Transverse colon (tissue), 4 donors: ENCODE data around the gene ASTL. TPM values are rescaled to one million over a fixed set of nuclear protein-coding genes. Genes with fewer than 3 reads are reported as not detected.

Source experiments
- DNase-seq: peaks from one replicate; pipeline ENCODE4 v3.0.0-alpha.2; 2019
- H3K27ac ChIP-seq, 4 donors: fragments of 200-600 bp; sonication (generic); 2 replicates each; pipeline ENCODE4 v1.5.1; 2016 to 2018; ENCODE audit warnings: inconsistent platforms in 4 of 4
- H3K27me3 ChIP-seq: fragments of 200-600 bp; sonication (generic); 2 replicates; pipeline ENCODE4 v1.5.1; 2017; ENCODE audit warnings: inconsistent platforms
- H3K36me3 ChIP-seq, 4 donors: fragments of 200-600 bp; sonication (generic); 2 replicates each; pipeline ENCODE4 v1.5.1; 2017 to 2019; ENCODE audit warnings: inconsistent platforms in 4 of 4
- H3K4me1 ChIP-seq, 4 donors: fragments of 200-600 bp; sonication (generic); 2 replicates each; pipeline ENCODE4 v1.5.1; 2017 to 2020; ENCODE audit warnings: inconsistent platforms in 4 of 4
- H3K4me3 ChIP-seq, 4 donors: fragments of 200-600 bp; sonication (generic); 1 replicate in 1 of 4; 2 replicates in 3 of 4; pipeline versions ENCODE4 v1.5.1 to v1.6.1; 2017 to 2019; ENCODE audit warnings: inconsistent platforms in 4 of 4
- H3K9me3 ChIP-seq, 2 donors: fragments of 200-600 bp; sonication (generic); 2 replicates each; pipeline ENCODE4 v1.5.1; 2017 to 2019; ENCODE audit warnings: inconsistent platforms in 2 of 2
- CTCF ChIP-seq, 5 experiments: fragments of 200-600 bp in 3 of 5; fragments of 450-650 bp in 2 of 5; sonication (generic) in 3 of 5; IDR thresholded peaks; 1 replicate in 2 of 5; 2 replicates in 3 of 5; pipeline ENCODE4 v1.5.1; 2016 to 2017; ENCODE audit warnings: antibody characterized with exemption in 5 of 5, inconsistent platforms in 3 of 5, mild to moderate bottlenecking in 2 of 5, moderate library complexity in 1 of 5
- EP300 ChIP-seq: sonication (generic); formaldehyde crosslinking; IDR thresholded peaks from one replicate; pipeline ENCODE4 v1.6.1; 2017; ENCODE audit warnings: antibody characterized with exemption, low read depth
- POLR2A ChIP-seq: fragments of 450-650 bp; IDR thresholded peaks from one replicate; pipeline ENCODE4 v1.6.1; 2016; ENCODE audit warnings: antibody characterized with exemption, mild to moderate bottlenecking, moderate library complexity
- POLR2AphosphoS5 ChIP-seq, 3 donors: sonication (generic); formaldehyde crosslinking; IDR thresholded peaks; one replicate each; pipeline ENCODE4 v1.6.1; 2016; ENCODE audit warnings: antibody characterized with exemption in 3 of 3
- WGBS, 2 donors: methylation state at CpG; one replicate each; pipeline ENCODE4 v1.1.5; 2018; ENCODE audit warnings: low coverage in 1 of 2; 5-methylcytosine and 5-hydroxymethylcytosine counted together
- in situ Hi-C, 4 donors: fragments of 200-750 bp; cut with MboI; loops; one replicate each; pipeline versions ENCODE4 v1.15.0 to v1.15.1; 2017; ENCODE audit warnings: low sequenced_read_pairs in 3 of 4, low pct_ligation_motif_present in 1 of 4, low pct_unique_long_range_greater_than_20kb in 1 of 4
- intact Hi-C: fragments of 100-400 bp; cut with DNase I; formaldehyde crosslinking; loops from one replicate; pipeline ENCODE4 v1.15.1; 2023; ENCODE audit warnings: low total_unique reads
- total RNA-seq, 4 donors: library from RNA; depleted of rRNA; stranded (reverse); fragments of >200 nt; gene quantifications; one replicate each; pipeline ENCODE4 v1.1.0, GENCODE V29; 2016

ASTL gene
- total RNA-seq, 4 donors from 2014 or later, result 0.95 TPM; not detected in 3

DNA sequence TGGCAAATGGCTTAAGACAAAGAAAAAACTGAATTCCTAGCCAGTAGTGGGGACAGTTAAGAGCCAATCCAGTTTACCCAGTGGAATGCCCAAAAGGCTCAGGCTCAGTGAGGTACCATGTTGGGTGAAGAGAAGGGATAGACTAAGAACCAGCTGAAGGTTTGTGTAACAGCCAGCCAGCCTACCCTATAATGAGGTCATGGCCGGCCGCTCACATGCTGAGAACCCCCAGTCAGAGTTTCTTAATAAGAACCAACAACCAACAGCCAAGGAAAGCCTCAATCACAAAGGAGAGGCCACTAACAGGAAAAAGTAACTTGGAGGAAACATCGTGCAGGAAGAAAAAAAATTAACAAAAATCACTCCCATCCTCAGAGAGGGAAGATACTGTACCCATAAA, 32.3 kb upstream of the ASTL start:
- intact Hi-C loops, result no loop called here
- WGBS, 2 donors, result 93 to 100% methylated on average over 2 to 3 of the region's 3 CpGs
- Histone ChIP-seq H3K9me3 (no peaks in the 10 kb centered on the region), H3K36me3 (no peaks in the 10 kb centered on the region), H3K27ac (no peak overlapping the region), H3K4me1 (no peaks in the 10 kb centered on the region), H3K27me3 (no peaks in the 10 kb centered on the region), H3K4me3 (no peak overlapping the region)
- TF ChIP-seq POLR2AphosphoS5 (IDR thresholded peaks at IDR 0.05), result no peak
- no peak for TF ChIP-seq EP300
- no peak for TF ChIP-seq POLR2A
- TF ChIP-seq CTCF (IDR thresholded peaks at IDR 0.05), result no peak
- in situ Hi-C loops, result no loop called here
- DNase-seq, result no peak

- Histone ChIP-seq H3K9me3 (no peaks in the 10 kb centered on the region), H3K4me3 (no peak overlapping the region), H3K27ac (no peak overlapping the region), H3K36me3 (no peaks in the 10 kb centered on the region), H3K27me3 (no peaks in the 10 kb centered on the region), H3K4me1 (no peaks in the 10 kb centered on the region)
- WGBS, 2 donors, result 67 to 87% methylated on average over 1 to 2 of the region's 2 CpGs
- DNase-seq, result no peak
- TF ChIP-seq CTCF (IDR thresholded peaks at IDR 0.05) (no peak), POLR2A (no peak), POLR2AphosphoS5 (IDR thresholded peaks at IDR 0.05) (no peak), EP300 (no peak)
- intact Hi-C loops (no loop called here), in situ Hi-C loops (no loop called here)
Measured at GRCh38 chr2:96169868-96170507, 31.7 kb upstream of the ASTL start.

GRCh38 chr2:96167407-96168013, 29.2 kb upstream of the ASTL start:
- Histone ChIP-seq H3K4me3 (no peak overlapping the region), H3K27me3 (no peaks in the 10 kb centered on the region), H3K4me1 (peaks cover 0 to 1% (median 0%) of the 10 kb centered on the region in 4 donors), H3K9me3 (no peaks in the 10 kb centered on the region), H3K27ac (no peak overlapping the region), H3K36me3 (no peaks in the 10 kb centered on the region)
- no peak for DNase-seq
- TF ChIP-seq EP300, result no peak
- no peak for TF ChIP-seq POLR2AphosphoS5 (IDR thresholded peaks at IDR 0.05)
- no peak for TF ChIP-seq CTCF (IDR thresholded peaks at IDR 0.05)
- no peak for TF ChIP-seq POLR2A
- WGBS, 2 donors, result 48 to 50% methylated on average over 4 to 6 of the region's 6 CpGs
- in situ Hi-C loops, result no loop called here
- intact Hi-C loops, result no loop called here

DNA sequence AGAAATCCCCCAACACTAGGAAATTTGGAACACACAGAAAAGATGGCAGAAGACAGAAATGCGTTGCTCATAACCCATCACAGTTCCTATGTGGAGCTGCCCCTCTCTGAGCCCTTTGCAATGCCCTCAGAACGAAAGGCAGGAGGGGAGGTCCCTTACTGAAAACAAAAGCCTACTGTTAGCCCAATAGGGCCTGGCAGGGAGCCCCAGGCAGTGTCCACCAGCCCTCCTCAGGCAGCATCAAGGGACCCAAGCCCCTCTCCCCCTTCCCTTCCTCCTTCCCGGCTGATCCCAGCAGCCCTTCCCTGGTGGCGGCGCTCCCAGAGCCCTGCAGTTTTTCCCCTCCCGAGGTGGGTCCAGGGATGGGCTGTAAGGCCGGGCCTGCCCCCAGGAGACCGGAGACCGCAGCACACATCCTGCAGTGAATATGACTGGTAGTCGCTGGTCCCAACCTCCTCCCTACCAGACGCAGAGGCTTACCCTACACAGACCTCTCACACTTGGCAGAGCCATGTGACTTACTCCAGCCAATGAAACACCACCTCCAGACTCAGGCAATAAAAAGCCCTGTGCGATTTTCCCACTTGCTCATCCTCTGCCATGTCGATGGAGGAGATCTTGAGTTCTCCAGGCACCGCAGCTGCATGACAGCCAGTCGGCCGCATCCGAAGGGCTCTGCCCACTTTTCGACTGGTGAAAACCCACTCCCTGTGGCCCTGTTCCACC, 26.3 kb upstream of the ASTL start:
- H3K4me3 ChIP-seq, result no peak overlapping the region
- 69 to 100% methylated on average over 1 to 11 of the region's 18 CpGs for WGBS, 2 donors
- no peaks in the 10 kb centered on the region for H3K27me3 ChIP-seq
- peak overlapping the region; percentile 24 to 50 (median 38) for H3K27ac ChIP-seq
- TF ChIP-seq CTCF (IDR thresholded peaks at IDR 0.05) (no peak), POLR2A (no peak), POLR2AphosphoS5 (IDR thresholded peaks at IDR 0.05) (no peak)
- peaks cover 0 to 10% (median 2%) of the 10 kb centered on the region in 4 donors for H3K4me1 ChIP-seq
- no peaks in the 10 kb centered on the region for H3K9me3 ChIP-seq
- intact Hi-C loops (no loop called here), in situ Hi-C loops (no loop called here)
- DNase-seq, result peak; percentile 48
- H3K36me3 ChIP-seq, result no peaks in the 10 kb centered on the region
